Measurements from ENCODE around the gene CBLC.
A peak's percentile ranks its signal among the peaks of the same experiment; 100 is the strongest.

Gene CBLC

DNA sequence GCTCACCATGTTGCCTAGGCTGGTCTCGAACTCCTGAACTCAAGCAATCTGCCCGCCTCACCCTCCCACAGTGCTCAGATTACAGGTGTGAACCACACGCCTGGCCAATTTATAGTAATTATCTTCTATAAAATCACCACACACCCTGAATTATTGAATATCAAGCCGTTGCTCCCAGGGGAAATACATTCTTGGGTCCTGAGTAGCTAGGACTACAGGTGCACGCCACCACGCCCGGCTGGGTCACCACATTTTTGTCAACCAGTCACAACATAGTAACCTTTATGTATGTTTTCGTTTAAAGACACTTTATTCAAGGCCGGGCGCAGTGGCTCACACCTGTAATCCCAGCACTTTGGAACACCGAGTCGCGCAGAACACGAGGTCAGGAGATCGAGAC lies 8.3 kb downstream of the CBLC start:
- in situ Hi-C loops (cut with HindIII; ENCODE audit: low pct_ligation_motif_present, low pct_unique_long_range_greater_than_20kb, low sequenced_read_pairs): no loop called here
- DNase-seq: no peak

DNA sequence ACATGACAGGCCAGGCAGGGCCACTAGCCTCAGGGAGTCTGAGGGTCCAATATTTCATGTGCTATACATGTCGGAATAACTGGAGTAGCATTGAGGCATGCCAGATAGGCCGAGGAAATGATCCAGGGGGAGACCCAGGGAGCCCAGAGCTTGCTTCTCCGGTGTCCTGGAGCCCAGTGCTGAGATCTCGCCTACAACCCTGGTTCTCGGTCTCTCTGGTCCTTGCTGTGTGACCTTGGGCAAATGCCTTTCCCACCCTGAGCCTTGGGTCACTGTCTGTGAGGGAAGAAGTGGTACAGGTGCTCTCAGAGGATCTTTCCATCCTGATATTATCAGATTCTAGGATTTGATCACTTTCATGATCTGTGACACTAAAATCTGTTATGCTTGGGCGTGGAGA lies 11.3 kb downstream of the CBLC start:
- DNase-seq: no peak
- in situ Hi-C loops (cut with HindIII; ENCODE audit: low pct_ligation_motif_present, low pct_unique_long_range_greater_than_20kb, low sequenced_read_pairs): no loop called here

GRCh38 chr19:44789943-44790483 lies 12.3 kb downstream of the CBLC start:
- in situ Hi-C loops (cut with HindIII; ENCODE audit: low pct_ligation_motif_present, low pct_unique_long_range_greater_than_20kb, low sequenced_read_pairs): no loop called here
- no peak for DNase-seq

DNA sequence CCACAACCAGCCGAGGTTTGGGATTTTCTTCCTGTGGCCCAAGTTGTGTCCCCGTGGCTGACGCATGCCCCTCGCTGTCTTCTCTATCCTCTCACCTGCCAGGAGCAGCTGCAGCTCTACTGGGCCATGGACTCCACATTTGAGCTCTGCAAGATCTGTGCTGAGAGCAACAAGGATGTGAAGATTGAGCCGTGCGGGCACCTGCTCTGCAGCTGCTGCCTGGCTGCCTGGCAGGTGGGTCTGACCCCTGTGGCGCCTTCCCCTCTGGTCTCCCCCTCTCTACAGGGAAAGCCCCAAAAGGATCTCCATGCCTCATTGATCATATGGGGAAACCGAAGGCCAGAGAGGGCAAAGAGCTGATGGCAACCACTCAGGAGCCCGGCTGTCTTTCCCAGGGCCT lies 14.6 kb downstream of the CBLC start:
- in situ Hi-C loops (cut with HindIII; ENCODE audit: low pct_ligation_motif_present, low pct_unique_long_range_greater_than_20kb, low sequenced_read_pairs): no loop called here
- DNase-seq: no peak

- in situ Hi-C loops (cut with HindIII; ENCODE audit: low pct_ligation_motif_present, low pct_unique_long_range_greater_than_20kb, low sequenced_read_pairs): no loop called here
Observed at GRCh38 chr19:44794610-44795009, 16.9 kb downstream of the CBLC start.

GRCh38 chr19:44795398-44795987 lies 17.8 kb downstream of the CBLC start:
- DNase-seq: no peak
- in situ Hi-C loops (cut with HindIII; ENCODE audit: low pct_ligation_motif_present, low pct_unique_long_range_greater_than_20kb, low sequenced_read_pairs): no loop called here

More at GRCh38 chr19:44794610-44795009, 16.9 kb downstream of the CBLC start:
- DNase-seq: no peak

GRCh38 chr19:44796701-44797115 lies 19.0 kb downstream of the CBLC start:
- in situ Hi-C loops (cut with HindIII; ENCODE audit: low pct_ligation_motif_present, low pct_unique_long_range_greater_than_20kb, low sequenced_read_pairs): no loop called here
- DNase-seq: no peak

DNA sequence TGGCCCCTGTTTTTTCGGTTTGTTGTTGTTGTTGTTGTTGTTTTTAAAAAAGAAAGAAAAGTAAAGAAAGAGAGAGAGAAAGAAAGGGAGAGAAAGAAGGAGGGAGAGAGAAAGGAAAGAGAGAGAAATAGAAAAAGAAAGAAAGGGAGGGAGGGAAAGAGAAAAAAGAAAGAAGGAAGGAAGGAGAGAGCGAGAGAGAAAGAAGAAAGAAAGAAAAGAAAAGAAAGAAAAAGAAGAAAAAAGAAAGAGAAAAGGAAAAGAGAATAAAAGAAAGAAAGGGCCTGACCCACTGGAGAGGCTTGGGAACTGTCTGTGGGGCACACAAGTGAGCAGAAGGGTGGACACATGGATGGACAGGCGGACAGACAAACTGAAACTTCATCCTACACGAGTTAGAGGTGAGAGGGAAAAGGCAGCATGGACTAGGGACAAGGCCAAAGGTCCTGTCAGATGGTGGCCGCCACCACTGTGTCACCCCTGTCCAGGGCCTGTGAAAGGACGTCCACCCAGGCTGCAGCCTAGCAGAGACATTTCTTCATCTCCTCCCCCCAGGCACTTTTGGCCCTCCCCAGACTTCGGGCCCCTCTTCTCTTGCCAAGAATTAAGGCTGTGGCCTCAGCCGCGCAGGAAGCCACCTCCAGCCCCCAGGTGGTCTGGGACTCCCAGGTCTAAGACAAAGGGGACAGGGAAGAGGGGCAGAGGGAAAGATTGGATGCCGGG lies 22.1 kb downstream of the CBLC start:
- in situ Hi-C loops (cut with HindIII; ENCODE audit: low pct_ligation_motif_present, low pct_unique_long_range_greater_than_20kb, low sequenced_read_pairs): no loop called here
- no peak for DNase-seq

- DNase-seq: peak; percentile 74
Observed at GRCh38 chr19:44800461-44800860, 22.8 kb downstream of the CBLC start.

GRCh38 chr19:44803442-44804428 lies 26.0 kb downstream of the CBLC start:
- no peak for DNase-seq
- in situ Hi-C loops (cut with HindIII; ENCODE audit: low pct_ligation_motif_present, low pct_unique_long_range_greater_than_20kb, low sequenced_read_pairs): no loop called here

More at GRCh38 chr19:44800461-44800860, 22.8 kb downstream of the CBLC start:
- in situ Hi-C loops (cut with HindIII; ENCODE audit: low pct_ligation_motif_present, low pct_unique_long_range_greater_than_20kb, low sequenced_read_pairs): no loop called here

DNA sequence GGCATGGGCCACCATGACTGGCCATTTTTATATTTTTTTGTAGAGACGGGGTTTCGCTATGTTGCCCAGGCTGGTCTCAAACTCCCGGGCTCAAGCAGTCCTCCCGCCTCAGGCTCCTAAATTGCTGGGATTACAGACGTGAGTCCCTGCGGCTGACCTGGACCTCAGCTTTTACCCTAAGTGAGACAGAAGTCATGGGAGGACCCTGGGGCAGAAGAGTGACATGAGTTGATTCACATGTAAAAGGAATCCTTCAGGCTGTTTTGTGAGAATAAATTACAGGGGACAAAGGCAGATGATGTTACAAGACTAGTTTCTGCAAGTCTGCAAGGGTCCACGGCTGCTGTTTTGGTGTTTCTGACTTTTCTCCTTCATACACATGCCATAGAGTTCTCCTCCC lies 28.6 kb downstream of the CBLC start:
- in situ Hi-C loops (cut with HindIII; ENCODE audit: low pct_ligation_motif_present, low pct_unique_long_range_greater_than_20kb, low sequenced_read_pairs): no loop called here

GRCh38 chr19:44807162-44807561 lies 29.5 kb downstream of the CBLC start:
- peak; percentile 18 for DNase-seq
- in situ Hi-C loops (cut with HindIII; ENCODE audit: low pct_ligation_motif_present, low pct_unique_long_range_greater_than_20kb, low sequenced_read_pairs): no loop called here

More for the DNA sequence above, 28.6 kb downstream of the CBLC start:
- DNase-seq: no peak

- in situ Hi-C loops (cut with HindIII; ENCODE audit: low pct_ligation_motif_present, low pct_unique_long_range_greater_than_20kb, low sequenced_read_pairs): no loop called here
- DNase-seq: peak; percentile 79
Observed at GRCh38 chr19:44807652-44808462, 30.2 kb downstream of the CBLC start.

DNA sequence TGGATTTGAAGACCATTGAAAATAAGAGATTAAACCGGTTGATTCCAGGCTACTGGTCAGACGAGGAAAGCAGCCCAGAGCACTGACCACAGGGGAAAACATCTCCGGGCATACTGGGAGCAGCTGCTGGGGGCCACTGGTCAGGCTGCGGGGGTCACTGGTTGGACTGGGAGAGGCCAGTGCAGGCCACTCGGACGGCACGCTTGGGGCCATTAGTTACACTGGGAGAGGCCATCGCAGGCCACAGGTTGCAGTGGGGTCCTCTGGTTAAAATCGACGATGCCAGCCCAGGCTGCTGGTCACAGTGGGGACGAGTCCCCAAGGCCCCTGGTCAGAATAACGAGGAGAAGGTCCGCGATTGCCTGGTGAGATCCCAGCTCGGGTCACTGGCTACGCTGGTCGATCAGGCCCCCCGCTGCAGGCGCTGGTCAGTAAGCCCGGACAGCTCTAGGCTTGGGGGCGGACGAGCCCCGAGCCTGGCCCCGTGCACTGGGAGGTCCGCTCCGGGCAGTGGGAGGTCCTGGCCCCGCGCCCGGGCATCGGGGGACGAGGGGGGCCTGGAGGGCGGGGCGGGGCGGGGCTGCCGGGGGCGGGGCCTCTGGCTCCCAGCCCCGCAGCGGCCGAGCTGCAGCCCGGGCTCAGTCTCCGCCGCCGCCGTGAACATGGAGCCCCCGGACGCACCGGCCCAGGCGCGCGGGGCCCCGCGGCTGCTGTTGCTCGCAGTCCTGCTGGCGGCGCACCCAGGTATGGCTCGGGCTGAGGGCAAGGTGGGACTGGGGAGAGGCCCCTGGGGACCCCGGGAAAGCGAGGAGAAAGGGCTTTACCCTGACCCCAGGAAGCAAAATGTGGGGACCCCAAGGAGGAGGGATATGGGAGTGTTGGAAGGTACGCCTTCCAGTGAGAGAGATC lies 31.0 kb downstream of the CBLC start, which contains the start of gene BCAM:
TSS of gene BCAM (plus strand) at position 641 of the 909 bp plus-strand sequence. CDS start at position 663, 22 bp downstream.
- DNase-seq: peak; percentile 84
- in situ Hi-C loops (cut with HindIII; ENCODE audit: low pct_ligation_motif_present, low pct_unique_long_range_greater_than_20kb, low sequenced_read_pairs): no loop called here

DNA sequence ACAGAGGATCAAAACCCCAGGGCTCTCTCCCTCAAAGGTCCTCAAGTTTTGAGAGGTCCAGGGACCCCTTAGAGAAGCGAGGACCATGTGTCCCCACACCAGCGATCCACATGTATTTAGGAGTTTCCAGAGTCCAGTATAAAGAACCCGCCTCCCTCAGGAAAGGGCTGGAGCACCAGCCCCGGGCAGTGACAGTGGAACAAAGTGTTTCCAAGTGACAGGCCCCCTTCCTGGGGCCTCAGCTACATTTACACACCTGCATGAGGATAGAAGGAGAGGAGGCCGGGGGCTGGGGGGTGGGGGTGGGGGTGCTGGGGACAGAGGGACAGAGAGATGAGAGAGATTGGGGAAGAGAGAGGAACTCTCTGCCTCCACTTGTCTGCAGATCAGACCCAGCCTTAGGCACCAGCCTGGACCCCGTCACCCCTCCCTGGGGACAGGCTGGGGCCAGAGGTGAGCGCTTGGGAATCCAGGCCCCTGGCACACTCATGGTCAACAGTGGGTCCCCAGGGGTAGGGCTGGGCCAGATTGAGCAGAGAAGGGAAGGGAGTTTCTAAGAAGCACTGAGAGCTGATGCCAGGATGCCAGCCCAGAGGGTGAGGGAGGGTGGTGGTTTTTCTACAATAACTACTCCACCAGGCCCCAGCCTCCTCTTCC lies 32.0 kb downstream of the CBLC start:
- DNase-seq: no peak
- in situ Hi-C loops (cut with HindIII; ENCODE audit: low pct_ligation_motif_present, low pct_unique_long_range_greater_than_20kb, low sequenced_read_pairs): no loop called here

DNA sequence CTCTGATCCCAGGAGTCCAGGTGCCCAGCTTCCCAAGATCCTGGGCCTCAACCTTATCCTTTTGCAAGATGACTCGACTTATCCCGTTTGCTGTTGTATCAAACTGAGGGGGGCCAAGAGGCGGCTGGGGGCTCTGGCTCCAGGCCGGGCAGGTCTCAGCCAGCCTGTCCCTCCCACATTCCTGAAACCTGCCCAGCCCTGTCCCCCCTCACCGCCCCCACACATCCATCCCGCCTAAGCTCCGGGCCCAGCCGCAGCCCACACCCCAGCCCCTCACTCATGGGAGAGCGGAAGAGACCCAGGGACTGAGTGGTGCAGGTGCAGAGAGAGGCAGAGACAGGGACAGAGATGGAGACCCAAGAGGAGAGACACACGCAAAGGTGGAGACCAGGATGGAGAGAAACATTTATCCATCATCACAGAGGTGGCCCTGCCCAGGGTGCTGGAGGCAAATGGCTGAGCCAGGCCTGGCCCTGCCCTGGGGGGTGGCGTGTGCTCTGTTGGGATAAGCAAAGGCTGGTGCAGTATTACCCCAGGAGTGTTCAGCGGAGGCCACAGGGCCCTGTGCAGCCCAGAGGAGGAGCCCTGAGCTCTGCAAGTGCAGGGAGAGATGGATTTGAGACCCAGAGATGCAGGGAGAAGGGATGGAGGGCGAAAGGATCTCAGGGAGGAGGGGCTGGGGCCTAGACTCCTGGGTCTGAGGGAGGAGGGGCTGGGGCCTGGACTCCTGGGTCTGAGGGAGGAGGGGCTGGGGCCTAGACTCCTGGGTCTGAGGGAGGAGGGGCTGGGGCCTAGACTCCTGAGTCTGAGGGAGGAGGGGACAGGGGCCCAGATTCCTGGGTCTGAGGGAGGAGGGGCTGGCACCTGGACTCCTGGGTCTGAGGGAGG lies 32.8 kb downstream of the CBLC start:
- DNase-seq: no peak
- in situ Hi-C loops (cut with HindIII; ENCODE audit: low pct_ligation_motif_present, low pct_unique_long_range_greater_than_20kb, low sequenced_read_pairs): no loop called here
